PFSK-1 (cell line): ENCODE results near the gene TMEM176B.

Source experiments
- FOXP2 ChIP-seq: optimal IDR thresholded peaks from 2 replicates; pipeline ENCODE3; 2011; ENCODE audit warnings: borderline replicate concordance, control low read depth, inconsistent platforms; ENCODE audit not compliant: insufficient read depth; ENCODE audit errors: extremely low read length, extremely low read depth
- POLR2AphosphoS5 ChIP-seq: IDR thresholded peaks from 2 replicates; pipeline ENCODE4 v1.6.1; 2012; ENCODE audit warnings: low read depth, mild to moderate bottlenecking, control low read depth, low read length, moderate library complexity
- REST ChIP-seq, 2 experiments: IDR thresholded peaks; 2 replicates each; pipeline versions ENCODE4 v1.6.1 to v1.8.0; 2011 to 2012; ENCODE audit warnings: low read depth in 2 of 2, low read length in 2 of 2, control low read depth in 1 of 2, inconsistent platforms in 1 of 2, mild to moderate bottlenecking in 1 of 2, moderate library complexity in 1 of 2; ENCODE audit not compliant: insufficient read depth in 1 of 2
- SIN3A ChIP-seq: IDR thresholded peaks from 2 replicates; pipeline ENCODE4 v1.6.1; 2012; ENCODE audit warnings: mild to moderate bottlenecking, low read length, moderate library complexity, borderline replicate concordance; ENCODE audit not compliant: insufficient read depth
- TAF1 ChIP-seq: IDR thresholded peaks from 2 replicates; pipeline ENCODE4 v1.6.1; 2012; ENCODE audit warnings: low read length, control low read depth, borderline replicate concordance; ENCODE audit not compliant: insufficient read depth

TMEM176B gene

GRCh38 chr7:150755473-150756099 lies 44.6 kb downstream of the TMEM176B start:
- TF ChIP-seq POLR2AphosphoS5: no peak
- no peak for TF ChIP-seq TAF1
- no peak for TF ChIP-seq FOXP2
- TF ChIP-seq SIN3A: no peak
- TF ChIP-seq REST (IDR thresholded peaks at IDR 0.05; ENCODE audit: insufficient read depth in 1 of 2, low read depth in 2 of 2, low read length in 2 of 2): no peak

DNA sequence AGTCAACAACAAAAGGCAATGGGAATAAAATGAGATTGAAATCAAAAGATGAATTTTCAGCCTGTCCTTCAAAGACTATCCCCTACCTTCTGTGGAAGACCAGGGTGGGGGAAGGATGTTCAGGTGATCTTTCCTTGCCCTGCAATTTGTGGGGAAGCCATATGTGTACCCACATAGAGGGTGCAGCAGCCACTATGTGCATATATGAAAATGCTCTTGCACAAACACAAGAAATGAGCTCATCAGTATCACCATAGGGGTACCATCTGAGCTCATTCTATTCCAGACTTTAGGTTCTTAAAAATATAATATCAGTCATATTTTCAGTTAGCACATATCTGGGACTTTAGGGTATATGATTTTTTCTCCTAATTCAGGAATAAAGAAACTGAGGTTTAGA lies 45.2 kb downstream of the TMEM176B start:
- TF ChIP-seq REST (IDR thresholded peaks at IDR 0.05; ENCODE audit: insufficient read depth in 1 of 2, low read depth in 2 of 2, low read length in 2 of 2) (no peak), POLR2AphosphoS5 (no peak), SIN3A (no peak), FOXP2 (no peak), TAF1 (no peak)

DNA sequence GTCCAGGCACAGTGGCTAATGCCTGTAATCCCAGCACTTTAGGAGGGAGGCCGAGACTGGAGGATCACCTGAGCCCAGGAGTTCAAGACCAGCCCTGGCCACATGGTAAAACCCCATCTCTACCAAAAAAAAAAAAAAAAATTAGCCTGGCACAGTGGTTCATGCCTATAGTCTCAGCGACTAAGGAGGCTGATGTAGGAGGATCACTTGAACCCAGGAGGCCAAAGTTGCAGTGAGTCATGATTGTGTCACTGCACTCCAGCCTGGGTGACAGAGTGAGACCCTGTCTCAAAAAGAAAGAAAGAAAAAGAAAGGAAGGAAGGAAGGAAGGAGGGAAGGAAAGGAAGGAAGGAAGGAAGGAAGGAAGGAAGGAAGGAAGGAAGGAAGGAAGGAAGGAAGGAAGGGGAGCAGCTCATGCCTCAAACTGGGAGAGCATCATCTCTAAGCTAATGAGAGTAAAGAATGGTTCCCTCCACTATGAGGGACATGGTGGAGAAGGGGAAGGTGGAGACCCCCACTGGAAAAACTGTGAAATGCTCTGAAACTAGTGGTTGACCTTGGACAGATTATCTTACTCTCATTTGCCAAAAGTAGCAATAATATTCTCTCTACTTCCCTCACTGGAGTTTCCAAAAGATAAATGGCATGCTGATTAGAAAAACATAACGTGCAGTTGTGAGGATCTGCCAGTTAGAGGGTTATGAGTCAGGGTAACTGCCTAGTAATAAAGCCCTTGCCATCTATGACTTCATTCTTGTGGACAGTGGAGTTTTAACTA lies 46.1 kb downstream of the TMEM176B start:
- no peak for TF ChIP-seq POLR2AphosphoS5
- TF ChIP-seq SIN3A: no peak
- TF ChIP-seq REST (IDR thresholded peaks at IDR 0.05; ENCODE audit: insufficient read depth in 1 of 2, low read depth in 2 of 2, low read length in 2 of 2): no peak
- no peak for TF ChIP-seq FOXP2
- TF ChIP-seq TAF1: no peak

GRCh38 chr7:150753239-150753638 lies 46.9 kb downstream of the TMEM176B start:
- no peak for TF ChIP-seq TAF1
- TF ChIP-seq POLR2AphosphoS5: no peak
- no peak for TF ChIP-seq REST (IDR thresholded peaks at IDR 0.05; ENCODE audit: insufficient read depth in 1 of 2, low read depth in 2 of 2, low read length in 2 of 2)
- no peak for TF ChIP-seq SIN3A
- no peak for TF ChIP-seq FOXP2
